HEK293 (cell line): ENCODE measurements around the gene KREMEN1.

ENCODE experiments used
- CTCF ChIA-PET: fragments of 350-600 bp; formaldehyde crosslinking; extraction: SDS; loops from one replicate; lab custom pipeline; 2021; ENCODE audit warnings: antibody characterized with exemption; lab: Yijun Ruan, JAX
- POLR2A ChIA-PET: fragments of 300-600 bp; formaldehyde crosslinking; extraction: SDS; loops from one replicate; lab custom pipeline; 2020; ENCODE audit warnings: antibody characterized with exemption, inconsistent platforms; lab: Yijun Ruan, JAX
- H3K27ac ChIP-seq: fragments of 200-500 bp; sonication (Bioruptor generic); 2 replicates; pipeline ENCODE4 v1.5.1; 2014; ENCODE audit warnings: low read depth, low read length, control low read depth, inconsistent platforms; ENCODE audit errors: extremely low read depth
- H3K36me3 ChIP-seq, 2 experiments: fragments of 200-500 bp in 1 of 2; sonication (Bioruptor generic) in 1 of 2; 1 replicate in 1 of 2; 2 replicates in 1 of 2; pipeline ENCODE4 v1.5.1; 2014 to 2017; ENCODE audit warnings: inconsistent platforms in 2 of 2, low read length in 2 of 2; ENCODE audit not compliant: control insufficient read depth in 2 of 2, insufficient read depth in 1 of 2
- H3K4me1 ChIP-seq: fragments of 200-500 bp; sonication (Bioruptor generic); 2 replicates; pipeline ENCODE4 v1.5.1; 2014; ENCODE audit warnings: mild to moderate bottlenecking, low read length, inconsistent platforms; ENCODE audit not compliant: control insufficient read depth, insufficient read depth
- H3K4me3 ChIP-seq: 2 replicates; pipeline ENCODE4 v1.5.1; 2011; ENCODE audit warnings: low read depth, mild to moderate bottlenecking, control low read depth, low read length, moderate library complexity
- H3K9me3 ChIP-seq: fragments of 200-500 bp; sonication (Bioruptor generic); 2 replicates; pipeline ENCODE4 v1.5.1; 2014; ENCODE audit warnings: low read depth, low read length, inconsistent platforms; ENCODE audit not compliant: control insufficient read depth, insufficient read depth
- FEZF1 ChIP-seq: fragments of 450-650 bp; formaldehyde crosslinking; IDR thresholded peaks from 2 replicates; pipeline ENCODE4 v1.5.1; 2016; ENCODE audit warnings: missing biosample characterization, missing genetic modification characterization
- HOXA7 ChIP-seq: sonication (generic); formaldehyde crosslinking; IDR thresholded peaks from 2 replicates; pipeline ENCODE4 v1.8.1; 2022; ENCODE audit warnings: missing genetic modification reagents, borderline replicate concordance
- KLF16 ChIP-seq: fragments of 450-650 bp; formaldehyde crosslinking; IDR thresholded peaks from 2 replicates; pipeline ENCODE4 v1.5.1; 2017; ENCODE audit warnings: missing biosample characterization, missing genetic modification characterization
- SCRT1 ChIP-seq: fragments of 450-650 bp; formaldehyde crosslinking; IDR thresholded peaks from 2 replicates; pipeline ENCODE4 v1.5.1; 2016; ENCODE audit warnings: missing biosample characterization, missing genetic modification characterization, borderline replicate concordance
- ZFP41 ChIP-seq: fragments of 450-650 bp; formaldehyde crosslinking; IDR thresholded peaks from 2 replicates; pipeline ENCODE4 v1.5.1; 2016; ENCODE audit warnings: missing biosample characterization, missing genetic modification characterization, borderline replicate concordance
- ZNF133 ChIP-seq: fragments of 450-650 bp; formaldehyde crosslinking; IDR thresholded peaks from 2 replicates; pipeline ENCODE4 v1.5.1; 2016; ENCODE audit warnings: missing biosample characterization, missing genetic modification characterization
- ZNF157 ChIP-seq: fragments of 450-650 bp; formaldehyde crosslinking; IDR thresholded peaks from 2 replicates; pipeline ENCODE4 v1.5.1; 2016; ENCODE audit warnings: missing biosample characterization, missing genetic modification characterization
- ZNF239 ChIP-seq: fragments of 450-650 bp; formaldehyde crosslinking; IDR thresholded peaks from 2 replicates; pipeline ENCODE4 v1.5.1; 2016; ENCODE audit warnings: missing biosample characterization, missing genetic modification characterization
- ZNF248 ChIP-seq: fragments of 450-650 bp; formaldehyde crosslinking; IDR thresholded peaks from 2 replicates; pipeline ENCODE4 v1.5.1; 2017; ENCODE audit warnings: missing biosample characterization, missing genetic modification characterization
- ZNF311 ChIP-seq: fragments of 450-650 bp; formaldehyde crosslinking; IDR thresholded peaks from 2 replicates; pipeline ENCODE4 v1.5.1; 2017; ENCODE audit warnings: missing biosample characterization, missing genetic modification characterization, borderline replicate concordance
- ZNF423 ChIP-seq: fragments of 450-650 bp; formaldehyde crosslinking; IDR thresholded peaks from 2 replicates; pipeline ENCODE4 v1.5.1; 2016; ENCODE audit warnings: missing biosample characterization, missing genetic modification characterization
- ZNF596 ChIP-seq: fragments of 450-650 bp; IDR thresholded peaks from 2 replicates; pipeline ENCODE4 v1.5.0; 2018; ENCODE audit warnings: missing biosample characterization, mild to moderate bottlenecking, missing genetic modification characterization, moderate library complexity
- ZNF670 ChIP-seq: fragments of 450-650 bp; formaldehyde crosslinking; IDR thresholded peaks from 2 replicates; pipeline ENCODE4 v1.5.1; 2016; ENCODE audit warnings: missing biosample characterization, missing genetic modification characterization, low read depth
- ZNF776 ChIP-seq: fragments of 450-650 bp; formaldehyde crosslinking; IDR thresholded peaks from 2 replicates; pipeline ENCODE4 v1.5.0; 2017; ENCODE audit warnings: missing biosample characterization, missing genetic modification characterization, borderline replicate concordance
- ZNF785 ChIP-seq: fragments of 450-650 bp; formaldehyde crosslinking; IDR thresholded peaks from 2 replicates; pipeline ENCODE4 v1.5.1; 2016; ENCODE audit warnings: missing biosample characterization, missing genetic modification characterization
- TF ChIP-seq, protein P1 (sequence below): fragments of 450-650 bp; formaldehyde crosslinking; IDR thresholded peaks from 2 replicates; pipeline ENCODE4 v1.5.1; 2017; ENCODE audit warnings: missing biosample characterization, missing genetic modification characterization
- TF ChIP-seq, protein P2 (sequence below): fragments of 450-650 bp; formaldehyde crosslinking; IDR thresholded peaks from 2 replicates; pipeline ENCODE4 v1.5.1; 2017; ENCODE audit warnings: missing biosample characterization, missing genetic modification characterization
- TF ChIP-seq, protein P3 (sequence below): fragments of 450-650 bp; formaldehyde crosslinking; IDR thresholded peaks from 2 replicates; pipeline ENCODE4 v1.5.1; 2017; ENCODE audit warnings: missing biosample characterization, missing genetic modification characterization
- TF ChIP-seq, protein P4 (sequence below): fragments of 450-650 bp; formaldehyde crosslinking; IDR thresholded peaks from 2 replicates; pipeline ENCODE4 v1.5.1; 2017; ENCODE audit warnings: missing biosample characterization, missing genetic modification characterization
- TF ChIP-seq, protein P5 (sequence below): fragments of 450-650 bp; formaldehyde crosslinking; IDR thresholded peaks from 2 replicates; pipeline ENCODE4 v1.5.1; 2016; ENCODE audit warnings: missing biosample characterization, missing genetic modification characterization

Gene KREMEN1

DNA sequence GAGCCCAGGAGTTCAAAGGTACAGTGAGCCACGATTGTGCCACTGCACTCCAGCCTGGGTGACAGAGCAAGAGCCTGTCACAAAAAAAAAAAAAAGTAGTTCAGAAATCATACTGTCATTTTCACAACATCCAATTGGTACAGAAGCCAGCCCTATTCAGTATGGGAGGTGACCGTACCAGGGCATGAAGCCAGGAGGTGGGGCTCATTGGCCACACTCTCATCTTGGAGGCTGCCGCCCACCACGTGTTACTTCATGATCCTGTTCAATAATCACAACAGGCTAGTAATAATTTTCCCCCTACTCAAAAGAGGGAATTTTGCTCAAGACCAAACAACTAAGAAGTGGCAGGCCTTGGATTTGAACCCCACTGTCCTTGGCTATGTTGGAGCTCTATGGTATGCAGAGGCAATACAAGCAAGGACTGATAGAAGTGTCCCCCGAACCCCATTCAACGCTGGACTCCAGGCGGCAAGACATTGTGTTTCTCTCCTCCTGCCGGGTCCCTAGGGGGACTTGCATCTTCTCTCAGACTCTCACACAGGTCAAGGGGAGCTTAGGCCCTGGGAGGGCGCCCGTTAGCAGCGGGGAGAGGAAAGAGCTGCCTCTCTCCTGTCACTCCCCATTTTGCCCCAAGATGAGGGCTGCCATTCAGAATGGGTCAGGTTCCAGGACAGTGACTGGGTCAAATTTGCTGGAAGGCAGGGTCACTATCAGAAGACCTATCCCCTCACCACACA is 92.7 kb downstream of the KREMEN1 start:
- POLR2A ChIA-PET, result no interaction called here
- Histone ChIP-seq H3K4me1 (no peaks in the 10 kb centered on the region), H3K9me3 (no peaks in the 10 kb centered on the region), H3K27ac (no peak overlapping the region), H3K4me3 (no peak overlapping the region), H3K36me3 (no peaks in the 10 kb centered on the region)
- CTCF ChIA-PET, result interaction anchor here (1.6 kb wide), 1 partner anchor 12 kb away, joined by 7 read pairs; no protein-coding TSS in a partner anchor
- no peak for TF ChIP-seq ZNF785 (tag by site-specific recombination)
- no peak for TF ChIP-seq HOXA7
- TF ChIP-seq, protein P1, sequence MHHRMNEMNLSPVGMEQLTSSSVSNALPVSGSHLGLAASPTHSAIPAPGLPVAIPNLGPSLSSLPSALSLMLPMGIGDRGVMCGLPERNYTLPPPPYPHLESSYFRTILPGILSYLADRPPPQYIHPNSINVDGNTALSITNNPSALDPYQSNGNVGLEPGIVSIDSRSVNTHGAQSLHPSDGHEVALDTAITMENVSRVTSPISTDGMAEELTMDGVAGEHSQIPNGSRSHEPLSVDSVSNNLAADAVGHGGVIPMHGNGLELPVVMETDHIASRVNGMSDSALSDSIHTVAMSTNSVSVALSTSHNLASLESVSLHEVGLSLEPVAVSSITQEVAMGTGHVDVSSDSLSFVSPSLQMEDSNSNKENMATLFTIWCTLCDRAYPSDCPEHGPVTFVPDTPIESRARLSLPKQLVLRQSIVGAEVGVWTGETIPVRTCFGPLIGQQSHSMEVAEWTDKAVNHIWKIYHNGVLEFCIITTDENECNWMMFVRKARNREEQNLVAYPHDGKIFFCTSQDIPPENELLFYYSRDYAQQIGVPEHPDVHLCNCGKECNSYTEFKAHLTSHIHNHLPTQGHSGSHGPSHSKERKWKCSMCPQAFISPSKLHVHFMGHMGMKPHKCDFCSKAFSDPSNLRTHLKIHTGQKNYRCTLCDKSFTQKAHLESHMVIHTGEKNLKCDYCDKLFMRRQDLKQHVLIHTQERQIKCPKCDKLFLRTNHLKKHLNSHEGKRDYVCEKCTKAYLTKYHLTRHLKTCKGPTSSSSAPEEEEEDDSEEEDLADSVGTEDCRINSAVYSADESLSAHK (tag by site-specific recombination), result no peak
- TF ChIP-seq ZNF133, result no peak
- no peak for TF ChIP-seq ZNF596
- no peak for TF ChIP-seq ZNF776 (tag by site-specific recombination)
- TF ChIP-seq ZFP41, result no peak
- TF ChIP-seq ZNF423 (tag by site-specific recombination), result no peak
- TF ChIP-seq, protein P2, sequence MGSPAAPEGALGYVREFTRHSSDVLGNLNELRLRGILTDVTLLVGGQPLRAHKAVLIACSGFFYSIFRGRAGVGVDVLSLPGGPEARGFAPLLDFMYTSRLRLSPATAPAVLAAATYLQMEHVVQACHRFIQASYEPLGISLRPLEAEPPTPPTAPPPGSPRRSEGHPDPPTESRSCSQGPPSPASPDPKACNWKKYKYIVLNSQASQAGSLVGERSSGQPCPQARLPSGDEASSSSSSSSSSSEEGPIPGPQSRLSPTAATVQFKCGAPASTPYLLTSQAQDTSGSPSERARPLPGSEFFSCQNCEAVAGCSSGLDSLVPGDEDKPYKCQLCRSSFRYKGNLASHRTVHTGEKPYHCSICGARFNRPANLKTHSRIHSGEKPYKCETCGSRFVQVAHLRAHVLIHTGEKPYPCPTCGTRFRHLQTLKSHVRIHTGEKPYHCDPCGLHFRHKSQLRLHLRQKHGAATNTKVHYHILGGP (tag by site-specific recombination), result no peak
- TF ChIP-seq, protein P3, sequence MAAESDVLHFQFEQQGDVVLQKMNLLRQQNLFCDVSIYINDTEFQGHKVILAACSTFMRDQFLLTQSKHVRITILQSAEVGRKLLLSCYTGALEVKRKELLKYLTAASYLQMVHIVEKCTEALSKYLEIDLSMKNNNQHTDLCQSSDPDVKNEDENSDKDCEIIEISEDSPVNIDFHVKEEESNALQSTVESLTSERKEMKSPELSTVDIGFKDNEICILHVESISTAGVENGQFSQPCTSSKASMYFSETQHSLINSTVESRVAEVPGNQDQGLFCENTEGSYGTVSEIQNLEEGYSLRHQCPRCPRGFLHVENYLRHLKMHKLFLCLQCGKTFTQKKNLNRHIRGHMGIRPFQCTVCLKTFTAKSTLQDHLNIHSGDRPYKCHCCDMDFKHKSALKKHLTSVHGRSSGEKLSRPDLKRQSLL (tag by site-specific recombination), result no peak
- no peak for TF ChIP-seq SCRT1 (tag by site-specific recombination)
- TF ChIP-seq, protein P4, sequence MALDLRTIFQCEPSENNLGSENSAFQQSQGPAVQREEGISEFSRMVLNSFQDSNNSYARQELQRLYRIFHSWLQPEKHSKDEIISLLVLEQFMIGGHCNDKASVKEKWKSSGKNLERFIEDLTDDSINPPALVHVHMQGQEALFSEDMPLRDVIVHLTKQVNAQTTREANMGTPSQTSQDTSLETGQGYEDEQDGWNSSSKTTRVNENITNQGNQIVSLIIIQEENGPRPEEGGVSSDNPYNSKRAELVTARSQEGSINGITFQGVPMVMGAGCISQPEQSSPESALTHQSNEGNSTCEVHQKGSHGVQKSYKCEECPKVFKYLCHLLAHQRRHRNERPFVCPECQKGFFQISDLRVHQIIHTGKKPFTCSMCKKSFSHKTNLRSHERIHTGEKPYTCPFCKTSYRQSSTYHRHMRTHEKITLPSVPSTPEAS (tag by site-specific recombination), result no peak
- TF ChIP-seq KLF16 (tag by site-specific recombination), result no peak
- TF ChIP-seq, protein P5, sequence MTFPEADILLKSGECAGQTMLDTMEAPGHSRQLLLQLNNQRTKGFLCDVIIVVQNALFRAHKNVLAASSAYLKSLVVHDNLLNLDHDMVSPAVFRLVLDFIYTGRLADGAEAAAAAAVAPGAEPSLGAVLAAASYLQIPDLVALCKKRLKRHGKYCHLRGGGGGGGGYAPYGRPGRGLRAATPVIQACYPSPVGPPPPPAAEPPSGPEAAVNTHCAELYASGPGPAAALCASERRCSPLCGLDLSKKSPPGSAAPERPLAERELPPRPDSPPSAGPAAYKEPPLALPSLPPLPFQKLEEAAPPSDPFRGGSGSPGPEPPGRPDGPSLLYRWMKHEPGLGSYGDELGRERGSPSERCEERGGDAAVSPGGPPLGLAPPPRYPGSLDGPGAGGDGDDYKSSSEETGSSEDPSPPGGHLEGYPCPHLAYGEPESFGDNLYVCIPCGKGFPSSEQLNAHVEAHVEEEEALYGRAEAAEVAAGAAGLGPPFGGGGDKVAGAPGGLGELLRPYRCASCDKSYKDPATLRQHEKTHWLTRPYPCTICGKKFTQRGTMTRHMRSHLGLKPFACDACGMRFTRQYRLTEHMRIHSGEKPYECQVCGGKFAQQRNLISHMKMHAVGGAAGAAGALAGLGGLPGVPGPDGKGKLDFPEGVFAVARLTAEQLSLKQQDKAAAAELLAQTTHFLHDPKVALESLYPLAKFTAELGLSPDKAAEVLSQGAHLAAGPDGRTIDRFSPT (tag by site-specific recombination), result no peak
- TF ChIP-seq ZNF239, result no peak
- TF ChIP-seq ZNF311, result no peak
- TF ChIP-seq ZNF670 (tag by site-specific recombination), result no peak
- TF ChIP-seq ZNF248 (tag by site-specific recombination), result no peak
- no peak for TF ChIP-seq ZNF157
- TF ChIP-seq FEZF1 (tag by site-specific recombination), result no peak
